ENCODE data around the gene CARD11.
"Not testable (repeated sequence)": the region's sequence is repeated elsewhere in the genome, so short reads cannot be mapped to it uniquely, and the experiment has no call there.

CARD11 gene

DNA sequence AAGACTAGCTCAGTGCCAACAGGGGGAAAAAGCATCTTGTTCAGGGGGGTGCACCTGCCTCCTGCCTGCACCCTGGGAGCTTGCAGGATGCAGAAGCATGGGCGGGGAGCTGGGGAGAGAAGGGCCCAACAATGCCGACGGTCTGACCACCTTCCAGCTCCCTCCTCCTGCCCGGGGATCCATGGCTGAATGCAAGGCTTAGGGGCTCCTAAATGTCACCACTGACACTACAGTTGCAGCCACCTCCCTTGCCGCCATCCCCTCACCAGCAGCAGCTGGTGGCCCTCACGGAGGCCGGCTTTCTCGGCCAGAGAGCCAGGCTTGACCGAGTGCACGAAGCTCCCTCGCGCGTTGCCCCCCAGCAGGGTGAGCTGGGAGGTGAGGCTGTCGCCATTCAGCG, 120.8 kb downstream of the CARD11 start:
- no peak overlapping the region for H3K4me2 ChIP-seq (ENCODE audit: low read length)
- no peaks in the 10 kb centered on the region for H3K79me2 ChIP-seq
- H3K27ac ChIP-seq: no peak overlapping the region
- no peaks in the 10 kb centered on the region for H3K36me3 ChIP-seq (ENCODE audit: control insufficient read depth, insufficient read depth, low read length)
- H3K27me3 ChIP-seq (ENCODE audit: control insufficient read depth, insufficient read depth, low read length): no peaks in the 10 kb centered on the region
- no peak overlapping the region for H2AFZ ChIP-seq
- no peak overlapping the region for H3K4me3 ChIP-seq (ENCODE audit: low read depth, low read length)
- no peak overlapping the region for H3K9ac ChIP-seq
- no peaks in the 10 kb centered on the region for H3K9me3 ChIP-seq (ENCODE audit: control insufficient read depth, low read length)
- H3K4me1 ChIP-seq: no peaks in the 10 kb centered on the region
- TF ChIP-seq, protein P1, sequence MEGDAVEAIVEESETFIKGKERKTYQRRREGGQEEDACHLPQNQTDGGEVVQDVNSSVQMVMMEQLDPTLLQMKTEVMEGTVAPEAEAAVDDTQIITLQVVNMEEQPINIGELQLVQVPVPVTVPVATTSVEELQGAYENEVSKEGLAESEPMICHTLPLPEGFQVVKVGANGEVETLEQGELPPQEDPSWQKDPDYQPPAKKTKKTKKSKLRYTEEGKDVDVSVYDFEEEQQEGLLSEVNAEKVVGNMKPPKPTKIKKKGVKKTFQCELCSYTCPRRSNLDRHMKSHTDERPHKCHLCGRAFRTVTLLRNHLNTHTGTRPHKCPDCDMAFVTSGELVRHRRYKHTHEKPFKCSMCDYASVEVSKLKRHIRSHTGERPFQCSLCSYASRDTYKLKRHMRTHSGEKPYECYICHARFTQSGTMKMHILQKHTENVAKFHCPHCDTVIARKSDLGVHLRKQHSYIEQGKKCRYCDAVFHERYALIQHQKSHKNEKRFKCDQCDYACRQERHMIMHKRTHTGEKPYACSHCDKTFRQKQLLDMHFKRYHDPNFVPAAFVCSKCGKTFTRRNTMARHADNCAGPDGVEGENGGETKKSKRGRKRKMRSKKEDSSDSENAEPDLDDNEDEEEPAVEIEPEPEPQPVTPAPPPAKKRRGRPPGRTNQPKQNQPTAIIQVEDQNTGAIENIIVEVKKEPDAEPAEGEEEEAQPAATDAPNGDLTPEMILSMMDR (IDR thresholded peaks at IDR 0.05): no peak

DNA sequence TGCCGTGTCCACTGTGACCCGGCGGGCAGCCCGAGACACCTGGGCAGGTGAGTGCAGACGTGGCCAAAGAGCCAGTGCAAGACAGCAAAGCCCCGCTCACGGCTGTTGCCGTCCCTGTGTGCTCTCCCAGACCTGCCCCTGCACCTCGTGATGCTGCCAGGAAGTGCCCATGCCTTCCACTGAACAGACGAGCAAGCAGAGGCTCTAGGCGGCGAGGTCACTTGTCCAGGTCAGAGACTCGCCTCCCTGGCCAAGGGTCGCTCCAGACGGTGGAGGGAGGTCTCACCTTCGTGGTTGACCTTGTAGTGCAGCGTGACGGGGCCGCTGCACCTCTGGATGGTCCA, 121.3 kb downstream of the CARD11 start:
- Histone ChIP-seq H3K4me2 (ENCODE audit: low read length) (no peak overlapping the region), H3K9me3 (ENCODE audit: control insufficient read depth, low read length) (no peaks in the 10 kb centered on the region), H3K79me2 (no peaks in the 10 kb centered on the region), H3K27ac (no peak overlapping the region), H3K9ac (no peak overlapping the region), H3K4me1 (no peaks in the 10 kb centered on the region), H2AFZ (no peak overlapping the region), H3K4me3 (ENCODE audit: low read depth, low read length) (no peak overlapping the region), H3K36me3 (ENCODE audit: control insufficient read depth, insufficient read depth, low read length) (no peaks in the 10 kb centered on the region), H3K27me3 (ENCODE audit: control insufficient read depth, insufficient read depth, low read length) (no peaks in the 10 kb centered on the region)
- TF ChIP-seq, protein P1 (IDR thresholded peaks at IDR 0.05): no peak

DNA sequence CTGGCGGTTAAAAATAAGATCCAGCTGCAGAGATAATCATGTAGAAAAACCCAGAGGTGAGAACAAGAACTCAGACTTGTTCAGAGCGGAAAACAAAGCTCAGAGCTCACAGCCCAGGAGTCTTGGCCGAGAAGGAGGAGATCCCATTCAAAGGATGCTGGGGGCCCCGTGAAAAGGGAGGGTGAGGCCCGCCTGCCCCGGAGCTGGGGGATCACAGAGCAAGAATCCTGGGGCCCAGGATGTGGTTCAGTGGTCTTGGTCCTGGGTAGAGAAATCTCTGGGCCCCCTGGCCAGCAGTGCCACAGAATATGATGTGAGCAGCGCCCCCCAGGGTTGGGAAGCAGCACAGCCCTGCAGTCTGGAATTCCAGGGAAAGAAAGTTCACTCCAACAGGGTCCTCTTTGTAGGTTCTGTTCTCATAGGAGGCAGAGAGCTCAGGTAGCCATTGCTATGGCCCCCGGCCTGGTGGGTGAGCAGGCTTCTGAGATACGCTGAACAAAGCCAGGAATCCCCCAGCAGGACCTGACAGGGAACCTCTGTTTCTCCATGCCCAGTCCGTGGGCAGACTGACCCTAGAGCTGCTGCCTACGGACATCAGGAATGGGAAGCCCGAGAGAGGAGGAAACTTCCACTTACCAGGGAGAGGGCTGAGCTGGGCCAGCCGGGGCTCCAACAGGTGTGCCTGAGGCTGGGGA, 121.9 kb downstream of the CARD11 start:
- no peaks in the 10 kb centered on the region for H3K36me3 ChIP-seq (ENCODE audit: control insufficient read depth, insufficient read depth, low read length)
- no peak overlapping the region for H3K27ac ChIP-seq
- no peak overlapping the region for H3K4me3 ChIP-seq (ENCODE audit: low read depth, low read length)
- no peak overlapping the region for H3K9ac ChIP-seq
- TF ChIP-seq, protein P1 (IDR thresholded peaks at IDR 0.05): no peak
- H3K9me3 ChIP-seq (ENCODE audit: control insufficient read depth, low read length): no peaks in the 10 kb centered on the region
- no peaks in the 10 kb centered on the region for H3K79me2 ChIP-seq
- H3K4me1 ChIP-seq: no peaks in the 10 kb centered on the region
- no peaks in the 10 kb centered on the region for H3K27me3 ChIP-seq (ENCODE audit: control insufficient read depth, insufficient read depth, low read length)
- H2AFZ ChIP-seq: no peak overlapping the region
- no peak overlapping the region for H3K4me2 ChIP-seq (ENCODE audit: low read length)

DNA sequence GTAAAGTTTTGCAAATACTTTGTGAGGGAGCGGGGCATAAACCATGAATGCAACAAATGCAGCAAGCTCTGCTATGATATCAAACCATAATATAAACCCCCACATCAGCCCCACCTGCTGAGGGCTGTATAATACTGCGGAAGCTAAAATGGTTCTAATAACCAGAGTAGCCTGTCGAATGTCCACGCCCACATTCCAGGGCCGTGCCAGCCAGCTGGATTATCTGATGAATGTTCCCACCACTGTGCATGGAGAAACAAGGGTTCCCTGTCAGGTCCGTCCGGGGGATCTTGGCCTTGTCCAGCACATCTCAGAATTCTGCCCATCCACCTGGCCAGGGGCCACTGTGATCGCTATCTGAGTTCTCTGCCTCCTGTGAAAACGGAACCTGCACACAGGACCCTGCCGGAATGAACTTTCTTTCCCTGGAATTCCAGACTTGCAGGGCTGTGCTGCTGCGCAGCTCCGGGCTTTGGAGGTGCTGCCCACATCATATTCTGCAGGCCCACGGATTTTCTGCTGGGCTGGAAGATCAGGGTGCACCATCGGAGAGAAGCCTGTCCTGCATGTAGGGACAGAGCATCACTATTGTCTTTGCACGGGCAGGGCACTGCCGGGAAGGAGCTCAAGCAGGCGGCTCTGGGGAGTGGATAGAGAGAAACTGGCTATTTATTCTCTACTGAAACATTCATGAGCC, 122.6 kb downstream of the CARD11 start:
- Histone ChIP-seq H3K79me2 (no peaks in the 10 kb centered on the region), H3K9me3 (ENCODE audit: control insufficient read depth, low read length) (no peaks in the 10 kb centered on the region), H3K9ac (no peak overlapping the region), H3K4me1 (no peaks in the 10 kb centered on the region), H3K27me3 (ENCODE audit: control insufficient read depth, insufficient read depth, low read length) (no peaks in the 10 kb centered on the region), H3K27ac (no peak overlapping the region), H3K36me3 (ENCODE audit: control insufficient read depth, insufficient read depth, low read length) (no peaks in the 10 kb centered on the region), H3K4me2 (ENCODE audit: low read length) (no peak overlapping the region), H2AFZ (no peak overlapping the region), H3K4me3 (ENCODE audit: low read depth, low read length) (no peak overlapping the region)
- TF ChIP-seq, protein P1 (IDR thresholded peaks at IDR 0.05): no peak

DNA sequence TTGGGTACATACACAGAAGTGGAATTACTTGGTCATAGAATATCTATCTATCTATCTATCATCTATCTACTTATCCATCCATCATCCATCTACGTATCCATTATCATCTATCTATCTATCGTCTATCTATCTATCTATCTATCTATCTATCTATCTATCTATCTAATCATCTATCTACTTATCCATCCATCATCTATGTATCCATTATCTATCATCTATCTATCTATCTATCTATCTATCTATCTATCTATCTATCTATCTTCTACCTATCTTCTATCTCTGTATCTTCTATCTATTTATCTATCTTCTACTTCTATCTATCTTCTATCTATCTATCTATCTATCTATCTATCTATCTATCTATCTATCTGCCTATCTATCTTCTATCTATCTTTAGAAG, 123.2 kb downstream of the CARD11 start:
- not testable (repeated sequence) for H3K4me3 ChIP-seq (ENCODE audit: low read depth, low read length); H3K9me3 ChIP-seq (ENCODE audit: control insufficient read depth, low read length); H3K9ac ChIP-seq; H3K27me3 ChIP-seq (ENCODE audit: control insufficient read depth, insufficient read depth, low read length); H3K79me2 ChIP-seq; H3K4me1 ChIP-seq; H3K27ac ChIP-seq; H3K4me2 ChIP-seq (ENCODE audit: low read length); H2AFZ ChIP-seq; H3K36me3 ChIP-seq (ENCODE audit: control insufficient read depth, insufficient read depth, low read length)

Data from parathyroid adenoma (tissue), 2 donors.